ENCODE data around the gene CD320. TPM values are rescaled to one million over a fixed set of nuclear protein-coding genes. Genes with fewer than 3 reads are reported as not detected.
A peak's percentile ranks its signal among the peaks of the same experiment; 100 is the strongest.
"Not testable (repeated sequence)": the region's sequence is repeated elsewhere in the genome, so short reads cannot be mapped to it uniquely, and the experiment has no call there.

Gene CD320
- total and polyA plus RNA-seq, 7 experiments from 2014 or later, result 20.5 to 52.0 (median 31.3) TPM

DNA sequence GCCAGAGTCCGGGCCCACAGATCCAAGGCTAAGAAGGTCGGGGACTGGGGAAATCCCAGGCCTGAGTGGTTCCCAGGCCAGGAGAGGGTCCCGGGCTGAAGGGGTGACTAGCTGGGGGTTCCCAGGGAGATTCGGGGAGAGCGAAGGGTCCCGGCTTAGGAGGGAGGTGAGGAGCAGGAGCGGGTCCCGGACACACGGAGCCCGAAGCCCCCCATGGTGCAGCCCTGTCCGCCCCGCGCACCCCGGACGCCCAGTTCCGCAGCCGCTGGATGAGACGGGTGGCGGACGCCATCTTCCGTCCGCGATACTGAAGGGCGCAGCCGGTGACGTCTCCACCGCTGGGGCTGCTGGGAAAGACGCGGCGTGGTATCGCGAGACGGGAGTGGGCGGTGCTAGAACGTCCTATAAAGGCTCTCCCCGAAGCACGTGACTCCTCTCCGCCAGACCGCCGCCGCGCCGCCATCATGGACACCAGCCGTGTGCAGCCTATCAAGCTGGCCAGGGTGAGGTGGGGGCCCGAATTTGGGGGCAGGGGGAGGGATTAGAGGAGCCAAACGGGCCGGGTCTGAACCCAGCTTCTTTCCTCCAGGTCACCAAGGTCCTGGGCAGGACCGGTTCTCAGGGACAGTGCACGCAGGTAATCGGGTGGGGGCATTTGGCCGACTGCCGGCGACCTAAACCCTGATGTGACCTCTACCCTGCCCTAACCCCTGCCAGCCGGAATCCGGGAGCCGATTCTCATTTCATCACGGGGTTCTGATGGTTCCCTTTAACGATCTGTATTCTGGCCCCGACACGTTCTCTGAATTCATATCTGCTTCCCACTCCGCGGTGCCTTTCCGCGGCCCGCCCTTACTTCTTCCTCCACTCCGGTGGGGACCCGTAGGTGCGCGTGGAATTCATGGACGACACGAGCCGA is 13.2 kb upstream of the CD320 start, which contains the start of the genes NDUFA7 and RPS28:
Gene NDUFA7, minus strand, starts transcription at position 309 of the 919 bp plus-strand sequence. Its CDS starts 17 bp downstream, at position 292.
Gene RPS28, plus strand, starts transcription at position 430 of the 919 bp plus-strand sequence. Its CDS starts 35 bp downstream, at position 465.
- POLR2A ChIA-PET, result interaction anchor here (0.6 to 4.5 kb wide), 12 partner anchors 11 to 378 kb away, joined by 3 to 31 read pairs (median 3); partner anchors contain the start of genes KANK3, MYO1F, RAB11B and TIMM44
- Mint-ChIP-seq H3K4me3 (peak within 1 kb of the TSS; percentile 90 to 99 (median 98)), H3K9me3 (peaks cover 0 to 1% (median 0%) of the 10 kb centered on the region in 11 donors), H3K27ac (peak within 1 kb of the TSS; percentile 94 to 99 (median 98)), H3K27me3 (no peaks in the 10 kb centered on the region), H3K36me3 (peaks cover 0 to 13% (median 0%) of the 10 kb centered on the region in 5 donors), H3K4me1 (peaks cover 16 to 44% (median 29%) of the 10 kb centered on the region in 7 donors)
- H3K4me1 ChIP-seq (ENCODE audit: control insufficient read depth in 2 of 2, insufficient read depth in 2 of 2, low read length in 2 of 2), result peaks cover 25% of the 10 kb centered on the region in 2 donors
- no peaks in the 10 kb centered on the region for H3K9me3 ChIP-seq (ENCODE audit: control insufficient read depth in 2 of 3, low read length in 3 of 3)
- H3K4me3 ChIP-seq (ENCODE audit: low read length), result peak within 1 kb of the TSS; percentile 98
- CTCF ChIA-PET, result interaction anchor here (1.2 to 1.3 kb wide), 3 partner anchors 10 to 52 kb away, joined by 3 to 5 read pairs (median 3); no protein-coding TSS in a partner anchor
- ATAC-seq (peak; percentile 98), DNase-seq (peak; percentile 94 to 97 (median 96))
- H3K27me3 ChIP-seq (ENCODE audit: control insufficient read depth in 2 of 2, insufficient read depth in 2 of 2, low read length in 2 of 2), result no peaks in the 10 kb centered on the region
- peaks cover 4 to 44% (median 4%) of the 10 kb centered on the region in 3 experiments for H3K36me3 ChIP-seq (ENCODE audit: control insufficient read depth in 2 of 3, insufficient read depth in 3 of 3, low read length in 3 of 3)
- H3K27ac ChIP-seq (ENCODE audit: low read depth, low read length), result peak within 1 kb of the TSS; percentile 96
- intact Hi-C loops (cut with micrococcal nuclease), result loop anchor here (1.0 to 2.0 kb wide), 10 partner anchors 13 to 1123 kb away; partner anchors contain the start of genes CD320 (in 2 of the 2), HNRNPM (in 2 of the 2), RAB11B (in 2 of the 2) and TIMM44 (in 2 of the 2)

DNA sequence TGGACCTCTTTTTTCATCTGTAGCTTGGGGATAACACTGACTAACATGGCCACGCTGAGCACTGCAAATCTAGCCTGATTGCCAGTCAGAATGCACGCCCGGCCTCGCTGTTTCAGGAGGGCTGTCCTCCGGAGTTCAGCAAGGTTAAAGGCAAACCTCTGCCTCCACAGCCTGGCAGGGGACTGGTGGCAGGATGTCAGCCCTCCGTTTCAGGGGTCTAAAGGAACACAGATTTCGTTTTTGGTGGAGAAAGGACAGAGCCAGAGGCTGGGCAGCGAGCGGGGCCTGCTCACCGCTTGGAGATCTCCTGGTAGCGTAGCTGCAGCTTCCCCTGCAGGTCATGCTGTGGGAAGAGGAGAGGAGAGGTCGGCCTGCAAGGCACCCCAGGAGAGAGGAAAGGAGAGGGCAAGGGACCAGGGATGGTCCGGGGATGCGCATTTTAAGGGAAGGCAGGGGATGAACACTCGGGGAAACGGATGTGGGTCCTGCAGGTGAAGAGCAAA is 12.5 kb upstream of the CD320 start:
- intact Hi-C loops (cut with micrococcal nuclease), result loop anchor here (1.0 to 2.0 kb wide), 10 partner anchors 12 to 1122 kb away; partner anchors contain the start of genes CD320 (in 2 of the 2), HNRNPM (in 2 of the 2), RAB11B (in 2 of the 2) and TIMM44 (in 2 of the 2)
- Histone ChIP-seq H3K4me1 (ENCODE audit: control insufficient read depth in 2 of 2, insufficient read depth in 2 of 2, low read length in 2 of 2) (peaks cover 25% of the 10 kb centered on the region in 2 donors), H3K36me3 (ENCODE audit: control insufficient read depth in 2 of 3, insufficient read depth in 3 of 3, low read length in 3 of 3) (peaks cover 4 to 51% (median 4%) of the 10 kb centered on the region in 3 experiments), H3K9me3 (ENCODE audit: control insufficient read depth in 2 of 3, low read length in 3 of 3) (no peaks in the 10 kb centered on the region), H3K27ac (ENCODE audit: low read depth, low read length) (peak overlapping the region; percentile 96), H3K27me3 (ENCODE audit: control insufficient read depth in 2 of 2, insufficient read depth in 2 of 2, low read length in 2 of 2) (no peaks in the 10 kb centered on the region), H3K4me3 (ENCODE audit: low read length) (peak overlapping the region; percentile 98)
- Mint-ChIP-seq H3K27me3 (no peaks in the 10 kb centered on the region), H3K9me3 (peaks cover 0 to 1% (median 0%) of the 10 kb centered on the region in 11 donors), H3K4me1 (peaks cover 16 to 44% (median 29%) of the 10 kb centered on the region in 7 donors), H3K36me3 (peaks cover 0 to 13% (median 0%) of the 10 kb centered on the region in 5 donors), H3K27ac (peak overlapping the region; percentile 94 to 99 (median 98)), H3K4me3 (peak overlapping the region; percentile 90 to 99 (median 98))
- DNase-seq (no peak), ATAC-seq (peak; percentile 2)
- CTCF ChIA-PET, result interaction anchor here (1.2 to 1.3 kb wide), 3 partner anchors 9 to 51 kb away, joined by 3 to 5 read pairs (median 3); no protein-coding TSS in a partner anchor
- POLR2A ChIA-PET, result interaction anchor here (0.6 to 4.5 kb wide), 8 partner anchors 10 to 377 kb away, joined by 3 to 31 read pairs (median 4); partner anchors contain the start of genes MYO1F, TIMM44 and ZNF414

DNA sequence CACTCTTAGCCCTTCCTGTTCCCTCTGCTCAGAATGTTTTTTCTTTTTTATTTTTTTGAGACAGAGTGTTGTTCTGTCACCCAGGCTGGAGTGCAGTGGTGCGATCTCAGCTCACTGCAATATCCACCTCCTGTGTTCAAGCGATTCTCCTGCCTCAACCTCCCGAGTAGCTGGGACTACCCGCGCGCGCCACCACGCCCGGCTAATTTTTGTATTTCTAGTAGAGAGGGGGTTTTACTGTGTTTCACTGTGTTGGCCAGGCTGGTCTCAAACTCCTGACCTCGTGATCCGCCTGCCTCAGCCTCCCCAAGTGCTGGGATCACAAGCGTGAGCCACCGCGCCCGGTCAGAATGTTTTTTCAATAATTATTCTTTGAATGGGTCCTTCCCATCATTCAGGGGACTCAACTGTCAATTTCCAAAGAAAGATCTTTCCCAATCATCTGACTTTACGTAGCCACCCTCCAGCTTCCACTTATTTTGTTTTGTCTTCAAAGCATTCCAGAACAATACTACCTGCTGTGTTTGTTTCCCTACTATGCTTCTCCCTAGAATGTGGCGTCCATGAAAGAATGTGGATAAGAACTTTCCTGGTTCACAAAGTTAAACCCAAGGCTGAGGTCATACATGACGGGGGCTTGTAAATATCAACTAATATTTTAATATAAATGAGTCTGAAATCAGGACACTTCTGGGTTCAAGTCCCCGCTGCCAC is 11.8 kb upstream of the CD320 start:
- Mint-ChIP-seq H3K4me1 (peaks cover 16 to 44% (median 29%) of the 10 kb centered on the region in 7 donors), H3K4me3 (peak overlapping the region; percentile 90 to 99 (median 98)), H3K9me3 (peaks cover 0 to 1% (median 0%) of the 10 kb centered on the region in 11 donors), H3K27ac (peak overlapping the region; percentile 94 to 99 (median 98)), H3K36me3 (peaks cover 0 to 13% (median 0%) of the 10 kb centered on the region in 5 donors), H3K27me3 (no peaks in the 10 kb centered on the region)
- peaks cover 25% of the 10 kb centered on the region in 2 donors for H3K4me1 ChIP-seq (ENCODE audit: control insufficient read depth in 2 of 2, insufficient read depth in 2 of 2, low read length in 2 of 2)
- H3K27me3 ChIP-seq (ENCODE audit: control insufficient read depth in 2 of 2, insufficient read depth in 2 of 2, low read length in 2 of 2), result no peaks in the 10 kb centered on the region
- DNase-seq (no peak), ATAC-seq (no peak)
- intact Hi-C loops (cut with micrococcal nuclease), result loop anchor here (2.0 kb wide), 2 partner anchors 111 to 125 kb away; partner anchors contain the start of genes HNRNPM (in 2 of the 2) and CERS4 (in 1 of the 2)
- peak overlapping the region; percentile 96 for H3K27ac ChIP-seq (ENCODE audit: low read depth, low read length)
- peaks cover 4 to 57% (median 4%) of the 10 kb centered on the region in 3 experiments for H3K36me3 ChIP-seq (ENCODE audit: control insufficient read depth in 2 of 3, insufficient read depth in 3 of 3, low read length in 3 of 3)
- POLR2A ChIA-PET, result interaction anchor here (2.1 to 4.5 kb wide), 3 partner anchors 9 to 376 kb away, joined by 7 to 31 read pairs (median 12); partner anchors contain the start of gene TIMM44
- H3K9me3 ChIP-seq (ENCODE audit: control insufficient read depth in 2 of 3, low read length in 3 of 3), result no peaks in the 10 kb centered on the region
- peak overlapping the region; percentile 98 for H3K4me3 ChIP-seq (ENCODE audit: low read length)
- CTCF ChIA-PET, result interaction anchor here (0.7 to 1.3 kb wide), 3 partner anchors 9 to 1776 kb away, joined by 3 to 5 read pairs (median 3); no protein-coding TSS in a partner anchor

DNA sequence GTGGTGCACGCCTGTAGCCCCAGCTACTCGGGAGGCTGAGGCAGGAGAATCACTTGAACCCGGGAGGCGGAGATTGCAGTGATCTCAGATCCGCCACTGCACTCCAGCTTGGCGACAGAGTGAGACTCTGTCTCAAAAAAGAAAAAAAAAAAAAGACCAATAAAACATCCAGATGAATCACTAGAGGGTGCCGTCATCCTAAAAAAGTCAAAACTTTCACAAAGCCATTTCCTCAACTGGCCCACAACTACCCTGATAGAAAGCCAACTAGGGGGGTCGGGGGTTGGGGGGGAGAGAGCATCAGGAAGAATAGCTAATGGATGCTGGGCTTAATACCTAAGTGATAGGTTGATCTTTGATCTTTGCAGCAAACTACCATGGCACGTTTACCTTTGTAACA is 10.7 kb upstream of the CD320 start:
- CTCF ChIA-PET; H3K27ac ChIP-seq (ENCODE audit: low read depth, low read length); ATAC-seq; H3K9me3 ChIP-seq (ENCODE audit: control insufficient read depth in 2 of 3, low read length in 3 of 3); H3K27me3 Mint-ChIP-seq; H3K9me3 Mint-ChIP-seq; DNase-seq; H3K4me3 ChIP-seq (ENCODE audit: low read length); intact Hi-C loops (cut with micrococcal nuclease); H3K27me3 ChIP-seq (ENCODE audit: control insufficient read depth in 2 of 2, insufficient read depth in 2 of 2, low read length in 2 of 2): not testable (repeated sequence)
- Histone ChIP-seq H3K4me1 (ENCODE audit: control insufficient read depth in 2 of 2, insufficient read depth in 2 of 2, low read length in 2 of 2) (peaks cover 25% of the 10 kb centered on the region in 2 donors), H3K36me3 (ENCODE audit: control insufficient read depth in 2 of 3, insufficient read depth in 3 of 3, low read length in 3 of 3) (peaks cover 4 to 56% (median 4%) of the 10 kb centered on the region in 3 experiments)
- POLR2A ChIA-PET, result interaction anchor here (0.7 to 0.9 kb wide), 2 partner anchors 9 to 11 kb away, joined by 3 to 4 read pairs; partner anchors contain the start of gene CD320
- Mint-ChIP-seq H3K4me1 (peaks cover 16 to 44% (median 29%) of the 10 kb centered on the region in 7 donors), H3K4me3 (peak overlapping the region in 4 of 10 donors; percentile 9 to 25 (median 18)), H3K36me3 (peaks cover 0 to 13% (median 0%) of the 10 kb centered on the region in 5 donors), H3K27ac (peak overlapping the region in 3 of 9 donors; percentile 25 to 82 (median 58))

DNA sequence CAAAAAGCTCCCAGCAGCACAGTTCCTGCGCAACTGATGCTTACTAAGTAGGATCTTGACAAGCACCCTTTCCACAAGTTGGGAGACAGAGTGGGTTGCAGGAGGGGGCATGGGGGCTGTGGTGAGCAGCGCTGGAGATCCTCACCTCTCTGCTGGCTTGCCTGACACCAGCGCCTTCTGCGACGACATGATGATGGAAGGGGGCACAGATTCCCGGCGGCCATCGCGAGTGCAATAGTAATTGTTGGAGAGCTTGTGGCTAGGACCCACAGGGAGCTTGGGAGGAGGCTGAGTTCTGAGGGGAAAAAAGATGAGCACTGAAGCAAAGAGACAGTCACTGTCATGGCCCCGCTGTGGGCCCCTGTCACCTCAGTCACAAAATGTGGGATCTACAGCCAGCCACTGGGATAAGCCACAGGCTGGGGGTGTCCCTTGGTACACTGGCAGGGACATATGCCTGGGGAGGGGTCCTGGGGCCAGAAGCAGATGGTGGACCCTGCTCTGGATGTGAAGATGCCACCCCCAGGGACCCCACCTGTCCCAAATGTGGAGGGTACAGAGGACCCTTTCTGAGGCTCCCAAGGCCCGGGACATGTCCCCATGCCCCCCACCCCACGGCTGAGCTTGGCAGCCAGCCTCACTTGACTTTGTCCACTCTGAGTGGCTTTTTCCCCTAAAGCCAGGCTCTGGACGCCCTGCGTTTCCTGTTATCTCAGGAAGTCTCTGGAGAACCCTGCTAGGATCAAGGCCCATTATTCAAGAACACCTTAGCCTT is 8.4 kb upstream of the CD320 start:
- H3K27me3 Mint-ChIP-seq, result no peaks in the 10 kb centered on the region
- no peak overlapping the region for H3K4me3 Mint-ChIP-seq

More for the DNA sequence above, 8.4 kb upstream of the CD320 start:
- H3K9me3 ChIP-seq (ENCODE audit: control insufficient read depth in 2 of 3, low read length in 3 of 3), result no peaks in the 10 kb centered on the region
- H3K4me1 ChIP-seq (ENCODE audit: control insufficient read depth in 2 of 2, insufficient read depth in 2 of 2, low read length in 2 of 2), result peaks cover 13 to 15% of the 10 kb centered on the region in 2 donors
- no peaks in the 10 kb centered on the region for H3K27me3 ChIP-seq (ENCODE audit: control insufficient read depth in 2 of 2, insufficient read depth in 2 of 2, low read length in 2 of 2)
- intact Hi-C loops (cut with micrococcal nuclease), result no loop called here
- no peak for DNase-seq
- peaks cover 0 to 57% (median 0%) of the 10 kb centered on the region in 3 experiments for H3K36me3 ChIP-seq (ENCODE audit: control insufficient read depth in 2 of 3, insufficient read depth in 3 of 3, low read length in 3 of 3)
- ChIA-PET POLR2A (no interaction called here), CTCF (no interaction called here)
- Mint-ChIP-seq H3K36me3 (peaks cover 0 to 8% (median 0%) of the 10 kb centered on the region in 5 donors), H3K27ac (peak overlapping the region in 1 of 9 donors; percentile 30), H3K9me3 (no peaks in the 10 kb centered on the region), H3K4me1 (peaks cover 8 to 24% (median 17%) of the 10 kb centered on the region in 7 donors)
- H3K27ac ChIP-seq (ENCODE audit: low read depth, low read length), result no peak overlapping the region
- H3K4me3 ChIP-seq (ENCODE audit: low read length), result no peak overlapping the region
- no peak for ATAC-seq
